ENCODE results near the gene ZMYND15. TPM values are rescaled to one million over a fixed set of nuclear protein-coding genes. Genes with fewer than 3 reads are reported as not detected.

The ZMYND15 gene
- total RNA-seq, 1 experiment from 2014 or later, result 2.8 TPM

GRCh38 chr17:4748686-4749085 is 9.1 kb downstream of the ZMYND15 start:
- no peak overlapping the region for H2AFZ ChIP-seq (ENCODE audit: low read depth, low read length, poor library complexity, severe bottlenecking)
- H3K4me1 ChIP-seq (ENCODE audit: control insufficient read depth in 1 of 2, insufficient read depth in 2 of 2, low read length in 2 of 2), result no peaks in the 10 kb centered on the region
- no peak overlapping the region for H3K27ac ChIP-seq (ENCODE audit: low read depth, low read length)
- ATAC-seq (no peak), DNase-seq (ENCODE audit: low read depth, low spot score) (no peak)
- no peaks in the 10 kb centered on the region for H3K9me2 ChIP-seq (ENCODE audit: insufficient read depth)
- H3K4me2 ChIP-seq (ENCODE audit: low read length), result no peak overlapping the region
- TF ChIP-seq EZH2 (IDR thresholded peaks at IDR 0.05) (no peak), RAD21 (IDR thresholded peaks at IDR 0.05; ENCODE audit: low read depth) (no peak), JUND (IDR thresholded peaks at IDR 0.05) (no peak), POLR2A (IDR thresholded peaks at IDR 0.05; ENCODE audit: borderline replicate concordance, extremely low read depth, insufficient read depth, insufficient read length) (no peak)
- RAD21 ChIA-PET (ENCODE audit: low non-redundant PET in 1 of 2, low total read pairs in 2 of 2, uncharacterized antibody in 2 of 2, unreplicated experiment in 2 of 2), result no interaction called here
- no peaks in the 10 kb centered on the region for H4K20me1 ChIP-seq (ENCODE audit: insufficient read depth)
- intact Hi-C loops (cut with micrococcal nuclease), result no loop called here
- no peak overlapping the region for H3K4me3 ChIP-seq (replicated peaks in 1 of 2; ENCODE audit: low read depth in 1 of 2, low read length in 2 of 2)
- no peaks in the 10 kb centered on the region for H3K79me2 ChIP-seq (ENCODE audit: insufficient read depth, low read length)
- POLR2A ChIA-PET, result no interaction called here
- H3K9ac ChIP-seq (ENCODE audit: low read length), result no peak overlapping the region
- CTCF ChIA-PET, result no interaction called here
- BruUV-seq (replicated peaks), result no TSS peak
- 0 out of 2 replicates have a peak, but pooled peaks cover 2% of the 10 kb centered on the region for H3K27me3 ChIP-seq (ENCODE audit: insufficient read depth, low read length)
- H3K36me3 ChIP-seq (ENCODE audit: control insufficient read depth in 1 of 2, insufficient read depth in 2 of 2, low read length in 2 of 2), result no peaks in the 10 kb centered on the region
- H3K9me3 ChIP-seq (ENCODE audit: control insufficient read depth in 1 of 2, insufficient read depth in 1 of 2, low read depth in 1 of 2, low read length in 2 of 2), result no peaks in the 10 kb centered on the region

DNA sequence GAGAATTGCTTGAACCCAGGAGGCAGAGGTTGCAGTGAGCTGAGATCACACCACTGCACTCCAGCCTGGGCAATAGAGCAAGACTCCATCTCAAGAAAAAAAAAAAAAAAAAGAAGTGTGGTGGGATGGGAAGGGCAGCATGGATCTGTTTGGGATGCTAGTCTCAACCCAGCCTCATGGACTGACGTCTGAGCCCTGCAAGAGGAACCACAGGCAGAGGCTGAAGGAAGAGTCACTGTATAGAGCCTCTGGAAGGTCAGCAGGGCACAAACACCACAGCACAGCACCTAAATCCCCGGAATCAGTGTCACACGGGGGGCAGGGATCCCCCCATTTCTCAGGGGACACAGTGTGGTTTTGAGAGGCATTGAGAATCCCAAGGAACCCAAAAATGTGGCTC is 11.0 kb downstream of the ZMYND15 start:
- Histone ChIP-seq H3K27ac (ENCODE audit: low read depth, low read length) (no peak overlapping the region), H3K4me2 (ENCODE audit: low read length) (no peak overlapping the region), H3K4me1 (ENCODE audit: control insufficient read depth in 1 of 2, insufficient read depth in 2 of 2, low read length in 2 of 2) (no peaks in the 10 kb centered on the region), H3K27me3 (ENCODE audit: insufficient read depth, low read length) (0 out of 2 replicates have a peak, but pooled peaks cover 5% of the 10 kb centered on the region), H3K9ac (ENCODE audit: low read length) (no peak overlapping the region), H3K9me3 (ENCODE audit: control insufficient read depth in 1 of 2, insufficient read depth in 1 of 2, low read depth in 1 of 2, low read length in 2 of 2) (no peaks in the 10 kb centered on the region), H3K36me3 (ENCODE audit: control insufficient read depth in 1 of 2, insufficient read depth in 2 of 2, low read length in 2 of 2) (no peaks in the 10 kb centered on the region), H3K79me2 (ENCODE audit: insufficient read depth, low read length) (no peaks in the 10 kb centered on the region), H3K4me3 (replicated peaks in 1 of 2; ENCODE audit: low read depth in 1 of 2, low read length in 2 of 2) (no peak overlapping the region), H2AFZ (ENCODE audit: low read depth, low read length, poor library complexity, severe bottlenecking) (no peak overlapping the region), H4K20me1 (ENCODE audit: insufficient read depth) (no peaks in the 10 kb centered on the region), H3K9me2 (ENCODE audit: insufficient read depth) (no peaks in the 10 kb centered on the region)
- POLR2A ChIA-PET, result no interaction called here
- CTCF ChIA-PET, result no interaction called here
- no peak for ATAC-seq
- TF ChIP-seq CEBPB (IDR thresholded peaks at IDR 0.05; ENCODE audit: low read depth), result no peak
- TF ChIP-seq SP1 (IDR thresholded peaks at IDR 0.05; ENCODE audit: low read depth), result no peak
- RAD21 ChIA-PET (ENCODE audit: low non-redundant PET in 1 of 2, low total read pairs in 2 of 2, uncharacterized antibody in 2 of 2, unreplicated experiment in 2 of 2), result no interaction called here
- intact Hi-C loops (cut with micrococcal nuclease), result no loop called here
- no TSS peak for BruUV-seq (replicated peaks)
- DNase-seq (ENCODE audit: low read depth, low spot score), result no peak
